ENCODE data around the gene KCNG2. TPM values are rescaled to one million over a fixed set of nuclear protein-coding genes. Genes with fewer than 3 reads are reported as not detected.

KCNG2 gene
- total and polyA plus RNA-seq, 2 experiments from 2014 or later, result not detected

DNA sequence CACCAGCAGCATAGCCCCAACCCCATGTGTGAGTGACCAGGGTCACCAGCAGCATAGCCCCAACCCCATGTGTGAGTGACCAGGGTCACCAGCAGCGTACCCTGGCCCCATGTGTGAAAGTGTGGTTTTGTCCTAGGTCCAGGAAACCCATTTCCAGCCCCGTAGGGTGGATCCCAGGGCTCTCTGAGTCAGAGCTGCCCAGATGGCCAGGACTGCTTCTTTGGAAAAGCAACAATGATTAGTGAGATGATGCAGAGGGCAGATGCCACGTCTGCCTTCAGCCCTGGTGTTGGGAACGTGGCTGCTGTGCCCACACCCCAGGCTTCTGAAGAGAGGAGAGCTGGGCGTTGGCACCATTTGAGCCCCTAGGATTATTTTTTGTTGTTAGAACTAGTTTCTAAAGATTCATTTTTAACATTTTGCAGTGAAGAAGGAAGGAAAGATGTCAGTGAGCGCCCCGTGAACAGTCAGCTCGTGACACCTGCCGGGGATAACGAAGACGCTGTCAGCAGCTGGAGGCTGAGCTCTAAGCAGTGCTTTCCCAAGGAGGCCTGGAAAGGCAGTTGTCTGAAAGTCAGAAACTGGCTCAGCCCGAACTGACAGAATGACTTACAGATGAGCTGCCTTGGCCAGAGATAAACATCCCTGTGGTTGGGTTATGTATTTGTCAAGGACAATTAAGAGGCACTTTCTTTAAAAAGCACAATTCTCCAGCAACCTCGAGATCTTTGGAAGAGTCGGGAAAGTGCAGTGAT lies 32.1 kb upstream of the KCNG2 start:
- no peak for DNase-seq (ENCODE audit: low spot score)
- no peak overlapping the region for H3K4me3 ChIP-seq
- no peaks in the 10 kb centered on the region for H3K9me3 ChIP-seq (ENCODE audit: low read depth)
- TF ChIP-seq, protein P1, sequence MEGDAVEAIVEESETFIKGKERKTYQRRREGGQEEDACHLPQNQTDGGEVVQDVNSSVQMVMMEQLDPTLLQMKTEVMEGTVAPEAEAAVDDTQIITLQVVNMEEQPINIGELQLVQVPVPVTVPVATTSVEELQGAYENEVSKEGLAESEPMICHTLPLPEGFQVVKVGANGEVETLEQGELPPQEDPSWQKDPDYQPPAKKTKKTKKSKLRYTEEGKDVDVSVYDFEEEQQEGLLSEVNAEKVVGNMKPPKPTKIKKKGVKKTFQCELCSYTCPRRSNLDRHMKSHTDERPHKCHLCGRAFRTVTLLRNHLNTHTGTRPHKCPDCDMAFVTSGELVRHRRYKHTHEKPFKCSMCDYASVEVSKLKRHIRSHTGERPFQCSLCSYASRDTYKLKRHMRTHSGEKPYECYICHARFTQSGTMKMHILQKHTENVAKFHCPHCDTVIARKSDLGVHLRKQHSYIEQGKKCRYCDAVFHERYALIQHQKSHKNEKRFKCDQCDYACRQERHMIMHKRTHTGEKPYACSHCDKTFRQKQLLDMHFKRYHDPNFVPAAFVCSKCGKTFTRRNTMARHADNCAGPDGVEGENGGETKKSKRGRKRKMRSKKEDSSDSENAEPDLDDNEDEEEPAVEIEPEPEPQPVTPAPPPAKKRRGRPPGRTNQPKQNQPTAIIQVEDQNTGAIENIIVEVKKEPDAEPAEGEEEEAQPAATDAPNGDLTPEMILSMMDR (IDR thresholded peaks at IDR 0.05; ENCODE audit: poor library complexity), result no peak
- TF ChIP-seq EZH2phosphoT487 (IDR thresholded peaks at IDR 0.05; ENCODE audit: low read depth, severe bottlenecking, unreplicated experiment) (no peak), EZH2 (IDR thresholded peaks at IDR 0.05; ENCODE audit: borderline replicate concordance) (no peak)
- H3K4me2 ChIP-seq, result no peak overlapping the region
- H3K4me1 ChIP-seq (ENCODE audit: insufficient read depth), result no peaks in the 10 kb centered on the region
- no peaks in the 10 kb centered on the region for H3K36me3 ChIP-seq (replicated peaks; ENCODE audit: insufficient read depth, low read depth)
- WGBS (ENCODE audit: low lambda C conversion rate, missing lambda C conversion rate), result 82% methylated on average over 14 of the region's 14 CpGs
- no peaks in the 10 kb centered on the region for H3K27me3 ChIP-seq
- H3K27ac ChIP-seq, result no peak overlapping the region
- no peaks in the 10 kb centered on the region for H3K79me2 ChIP-seq
- no peaks in the 10 kb centered on the region for H4K20me1 ChIP-seq (ENCODE audit: insufficient read depth, poor library complexity, severe bottlenecking)
- H2AFZ ChIP-seq, result no peak overlapping the region
- H3K9me2 ChIP-seq (replicated peaks; ENCODE audit: insufficient read depth), result no peaks in the 10 kb centered on the region

DNA sequence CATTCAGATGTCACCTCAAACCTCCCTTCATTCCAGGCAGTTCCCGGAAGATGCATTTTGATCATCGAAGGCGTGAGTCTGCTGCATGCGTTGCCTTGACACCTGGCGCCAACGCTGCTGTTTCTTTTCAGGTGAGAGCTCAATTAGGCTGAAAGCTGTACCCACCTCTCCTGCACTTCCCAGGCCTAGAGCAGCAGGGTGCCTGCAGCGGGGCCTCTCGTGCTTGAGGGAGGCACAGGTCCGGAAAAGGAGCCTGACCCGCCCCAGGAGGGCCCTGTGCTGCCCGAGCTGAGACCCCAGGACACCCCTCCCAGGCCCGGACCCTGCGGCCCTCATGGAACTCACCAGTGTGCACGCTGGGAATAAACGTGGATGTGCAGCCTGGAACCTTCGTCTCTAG lies 31.4 kb upstream of the KCNG2 start:
- Histone ChIP-seq H3K79me2 (no peaks in the 10 kb centered on the region), H3K4me2 (no peak overlapping the region), H2AFZ (no peak overlapping the region), H3K4me1 (ENCODE audit: insufficient read depth) (no peaks in the 10 kb centered on the region), H3K9me2 (replicated peaks; ENCODE audit: insufficient read depth) (no peaks in the 10 kb centered on the region), H3K27ac (no peak overlapping the region), H3K36me3 (replicated peaks; ENCODE audit: insufficient read depth, low read depth) (no peaks in the 10 kb centered on the region), H3K9me3 (ENCODE audit: low read depth) (no peaks in the 10 kb centered on the region), H4K20me1 (ENCODE audit: insufficient read depth, poor library complexity, severe bottlenecking) (no peaks in the 10 kb centered on the region), H3K4me3 (no peak overlapping the region), H3K27me3 (no peaks in the 10 kb centered on the region)
- TF ChIP-seq, protein P1 (IDR thresholded peaks at IDR 0.05; ENCODE audit: poor library complexity), result no peak
- DNase-seq (ENCODE audit: low spot score), result no peak
- 80% methylated on average over 16 of the region's 16 CpGs for WGBS (ENCODE audit: low lambda C conversion rate, missing lambda C conversion rate)

DNA sequence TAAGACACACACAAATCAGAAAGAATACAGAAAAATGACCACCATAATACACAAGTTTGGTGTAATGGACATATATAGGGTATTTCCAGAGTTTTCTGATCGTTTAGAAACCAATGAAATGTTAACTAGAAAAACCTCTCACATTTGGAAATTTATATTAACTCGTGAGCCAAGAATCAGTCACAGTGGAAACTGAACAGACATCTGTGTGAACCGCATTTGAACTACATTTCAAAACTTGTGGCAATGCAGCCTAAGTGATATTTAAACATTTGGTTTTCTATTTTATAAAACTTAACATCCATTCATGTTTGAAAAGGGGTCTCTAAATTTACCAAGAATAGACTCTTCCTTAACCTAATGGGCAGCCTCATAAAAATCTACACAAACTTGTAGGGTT lies 29.0 kb upstream of the KCNG2 start:
- no peaks in the 10 kb centered on the region for H3K79me2 ChIP-seq
- H4K20me1 ChIP-seq (ENCODE audit: insufficient read depth, poor library complexity, severe bottlenecking), result no peaks in the 10 kb centered on the region
- no peaks in the 10 kb centered on the region for H3K9me2 ChIP-seq (replicated peaks; ENCODE audit: insufficient read depth)
- no peaks in the 10 kb centered on the region for H3K4me1 ChIP-seq (ENCODE audit: insufficient read depth)
- no peak overlapping the region for H3K4me3 ChIP-seq
- no peak overlapping the region for H3K27ac ChIP-seq
- TF ChIP-seq, protein P1 (IDR thresholded peaks at IDR 0.05; ENCODE audit: poor library complexity), result no peak
- TF ChIP-seq EZH2 (IDR thresholded peaks at IDR 0.05; ENCODE audit: borderline replicate concordance) (no peak), EZH2phosphoT487 (IDR thresholded peaks at IDR 0.05; ENCODE audit: low read depth, severe bottlenecking, unreplicated experiment) (no peak)
- no peak overlapping the region for H2AFZ ChIP-seq
- no peaks in the 10 kb centered on the region for H3K36me3 ChIP-seq (replicated peaks; ENCODE audit: insufficient read depth, low read depth)
- H3K9me3 ChIP-seq (ENCODE audit: low read depth), result no peaks in the 10 kb centered on the region
- no peak overlapping the region for H3K4me2 ChIP-seq
- 69% methylated on average over 3 of the region's 3 CpGs for WGBS (ENCODE audit: low lambda C conversion rate, missing lambda C conversion rate)
- DNase-seq (ENCODE audit: low spot score), result no peak
- no peaks in the 10 kb centered on the region for H3K27me3 ChIP-seq
